Mesendoderm (in vitro differentiated cells): ENCODE results near the gene NSUN5.
"Not testable (repeated sequence)": the region's sequence is repeated elsewhere in the genome, so short reads cannot be mapped to it uniquely, and the experiment has no call there.

Experiments
- DNase-seq: peaks from one replicate; pipeline ENCODE4 v3.0.0; 2013
- H2AK5ac ChIP-seq: 2 replicates; pipeline ENCODE4 v1.6.1; 2013; ENCODE audit warnings: low read length, inconsistent platforms
- H2BK120ac ChIP-seq: 2 replicates; pipeline ENCODE4 v1.6.1; 2013; ENCODE audit warnings: low read depth, mild to moderate bottlenecking, low read length, moderate library complexity, mixed read lengths
- H2BK15ac ChIP-seq: replicated peaks from 2 replicates; pipeline ENCODE4 v1.6.1; 2013; ENCODE audit warnings: low read depth, mild to moderate bottlenecking, moderate library complexity
- H2BK5ac ChIP-seq: 2 replicates; pipeline ENCODE4 v1.6.1; 2013; ENCODE audit warnings: low read length, inconsistent platforms
- H3K18ac ChIP-seq: 2 replicates; pipeline ENCODE4 v1.6.1; 2013; ENCODE audit warnings: mild to moderate bottlenecking, low read length, mixed read lengths
- H3K23ac ChIP-seq: one replicate; pipeline ENCODE4 v1.6.1; 2013; ENCODE audit warnings: low read length
- H3K27ac ChIP-seq: 2 replicates; pipeline ENCODE4 v1.5.1; 2013; ENCODE audit warnings: low read depth, mild to moderate bottlenecking, inconsistent platforms, low read length, moderate library complexity
- H3K27me3 ChIP-seq: 2 replicates; pipeline ENCODE4 v1.6.1; 2013; ENCODE audit warnings: low read length, control low read depth, mild to moderate bottlenecking, inconsistent platforms; ENCODE audit not compliant: insufficient read depth, poor library complexity
- H3K36me3 ChIP-seq: 2 replicates; pipeline ENCODE4 v1.6.1; 2013; ENCODE audit warnings: low read length, inconsistent platforms; ENCODE audit not compliant: control insufficient read depth, insufficient read depth
- H3K4ac ChIP-seq: one replicate; pipeline ENCODE4 v1.6.1; 2013; ENCODE audit warnings: low read depth, mild to moderate bottlenecking, low read length, moderate library complexity
- H3K4me1 ChIP-seq: 2 replicates; pipeline ENCODE4 v1.6.1; 2013; ENCODE audit warnings: low read depth, low read length, inconsistent platforms; ENCODE audit not compliant: control insufficient read depth
- H3K4me2 ChIP-seq: 2 replicates; pipeline ENCODE4 v1.6.1; 2013; ENCODE audit warnings: low read length
- H3K4me3 ChIP-seq: 2 replicates; pipeline ENCODE4 v1.5.1; 2013; ENCODE audit warnings: mild to moderate bottlenecking, low read length
- H3K56ac ChIP-seq: one replicate; pipeline ENCODE4 v1.6.1; 2013; ENCODE audit warnings: low read length
- H3K79me1 ChIP-seq: 2 replicates; pipeline ENCODE4 v1.6.1; 2013; ENCODE audit warnings: low read length, inconsistent platforms
- H3K79me2 ChIP-seq: 2 replicates; pipeline ENCODE4 v1.6.1; 2013; ENCODE audit warnings: mild to moderate bottlenecking, low read length; ENCODE audit not compliant: control insufficient read depth, insufficient read depth
- H3K9ac ChIP-seq: 2 replicates; pipeline ENCODE4 v1.6.1; 2013; ENCODE audit warnings: low read length, inconsistent platforms
- H4K5ac ChIP-seq: one replicate; pipeline ENCODE4 v1.6.1; 2013; ENCODE audit warnings: low read length
- H4K8ac ChIP-seq: one replicate; pipeline ENCODE4 v1.6.1; 2013; ENCODE audit warnings: low read depth, mild to moderate bottlenecking, control low read depth, low read length, moderate library complexity
- WGBS: extraction: QIAGEN DNeasy Blood & Tissue Kit; methylation state at CpG from one replicate; pipeline ENCODE4 v1.1.7; 2013; ENCODE audit warnings: low lambda C conversion rate, missing lambda C conversion rate; ENCODE audit not compliant: insufficient coverage; ENCODE audit errors: extremely low coverage; 5-methylcytosine and 5-hydroxymethylcytosine counted together

Gene NSUN5

GRCh38 chr7:73330772-73331171 lies 22.1 kb upstream of the NSUN5 start:
- Histone ChIP-seq H3K79me2 (no peaks in the 10 kb centered on the region), H2BK5ac (no peak overlapping the region), H4K5ac (no peak overlapping the region), H3K36me3 (no peaks in the 10 kb centered on the region), H3K4ac (no peak overlapping the region), H3K18ac (no peak overlapping the region), H3K4me1 (no peaks in the 10 kb centered on the region), H2BK15ac (no peak overlapping the region), H2AK5ac (no peak overlapping the region), H3K9ac (no peak overlapping the region), H3K27me3 (no peaks in the 10 kb centered on the region), H3K4me2 (no peak overlapping the region), H2BK120ac (no peak overlapping the region), H3K27ac (no peak overlapping the region), H3K4me3 (no peak overlapping the region), H3K23ac (no peak overlapping the region), H3K79me1 (no peaks in the 10 kb centered on the region), H4K8ac (no peak overlapping the region), H3K56ac (no peak overlapping the region)
- DNase-seq: no peak
- WGBS: no CpG with 5 or more reads among the region's 6 CpGs

- WGBS: no CpG with 5 or more reads among the region's 11 CpGs
- no peak overlapping the region for H3K9ac ChIP-seq
These were observed 21.4 kb upstream of the NSUN5 start for GRCh38 chr7:73329861-73330581.

GRCh38 chr7:73328696-73329095 lies 20.1 kb upstream of the NSUN5 start:
- H2BK5ac ChIP-seq: no peak overlapping the region
- WGBS: no CpG with 5 or more reads among the region's 10 CpGs
- H3K18ac ChIP-seq: no peak overlapping the region
- no peaks in the 10 kb centered on the region for H3K4me1 ChIP-seq
- H3K79me2 ChIP-seq: no peaks in the 10 kb centered on the region
- no peaks in the 10 kb centered on the region for H3K79me1 ChIP-seq
- no peak overlapping the region for H2BK120ac ChIP-seq
- no peak overlapping the region for H3K4me2 ChIP-seq
- H4K5ac ChIP-seq: no peak overlapping the region
- H3K23ac ChIP-seq: no peak overlapping the region
- no peak overlapping the region for H3K9ac ChIP-seq
- no peak overlapping the region for H3K4me3 ChIP-seq
- H3K36me3 ChIP-seq: no peaks in the 10 kb centered on the region
- no peaks in the 10 kb centered on the region for H3K27me3 ChIP-seq
- no peak overlapping the region for H3K56ac ChIP-seq
- DNase-seq: no peak
- H3K4ac ChIP-seq: no peak overlapping the region
- no peak overlapping the region for H3K27ac ChIP-seq
- no peak overlapping the region for H2AK5ac ChIP-seq
- H4K8ac ChIP-seq: no peak overlapping the region
- H2BK15ac ChIP-seq: no peak overlapping the region

More at GRCh38 chr7:73329861-73330581, 21.4 kb upstream of the NSUN5 start:
- Histone ChIP-seq H3K4me1 (no peaks in the 10 kb centered on the region), H4K5ac (no peak overlapping the region), H2BK5ac (no peak overlapping the region), H2BK120ac (no peak overlapping the region), H3K18ac (no peak overlapping the region), H3K4me3 (no peak overlapping the region), H3K4ac (no peak overlapping the region), H3K27ac (no peak overlapping the region), H3K56ac (no peak overlapping the region), H2BK15ac (no peak overlapping the region), H3K4me2 (no peak overlapping the region), H3K79me2 (no peaks in the 10 kb centered on the region), H3K79me1 (no peaks in the 10 kb centered on the region), H4K8ac (no peak overlapping the region), H3K23ac (no peak overlapping the region), H3K27me3 (no peaks in the 10 kb centered on the region), H2AK5ac (no peak overlapping the region), H3K36me3 (no peaks in the 10 kb centered on the region)
- DNase-seq: no peak

GRCh38 chr7:73327922-73328321 lies 19.3 kb upstream of the NSUN5 start, which contains the start of the genes FKBP6 and TRIM50:
Gene FKBP6, plus strand, starts transcription at chr7:73328161. Its CDS starts 268 bp downstream, at chr7:73328429.
Gene TRIM50, minus strand, starts transcription at chr7:73328082. Its CDS starts 3,295 bp downstream, at chr7:73324787.
- H3K79me1 ChIP-seq, H4K8ac ChIP-seq, H4K5ac ChIP-seq, H3K4me1 ChIP-seq, H3K18ac ChIP-seq, H2BK120ac ChIP-seq, H3K4me2 ChIP-seq, H2BK5ac ChIP-seq, H3K56ac ChIP-seq, H3K79me2 ChIP-seq, H2AK5ac ChIP-seq, H3K4me3 ChIP-seq, H3K36me3 ChIP-seq, H2BK15ac ChIP-seq, H3K27ac ChIP-seq, H3K27me3 ChIP-seq, H3K9ac ChIP-seq, H3K4ac ChIP-seq, DNase-seq: not testable (repeated sequence)
- peak within 1 kb of the TSS; percentile 66 for H3K23ac ChIP-seq
- WGBS: no CpG with 5 or more reads among the region's 43 CpGs

DNA sequence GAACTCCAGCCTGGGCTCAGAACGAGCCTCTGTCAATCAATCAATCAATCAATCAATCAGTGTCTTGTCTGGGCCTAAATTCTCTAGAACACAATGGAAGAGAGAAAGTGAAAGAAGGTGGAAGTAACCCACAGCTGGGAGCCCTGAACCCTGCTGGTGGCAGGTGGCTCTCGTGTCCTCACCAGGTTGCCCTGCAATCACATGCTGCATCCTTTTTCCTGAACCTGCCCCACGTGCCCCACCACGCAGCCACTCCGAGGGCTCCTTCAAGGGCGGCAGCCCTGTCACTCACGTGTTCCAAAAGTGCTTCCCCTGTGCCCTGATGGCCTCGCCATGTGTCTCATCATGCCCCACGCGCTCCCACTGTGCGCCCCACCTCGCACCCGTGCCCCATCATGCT lies 18.8 kb upstream of the NSUN5 start:
- WGBS: no CpG with 5 or more reads among the region's 13 CpGs
- H2AK5ac ChIP-seq, H2BK120ac ChIP-seq, H2BK5ac ChIP-seq, H3K18ac ChIP-seq, H3K27ac ChIP-seq, H3K4me2 ChIP-seq, H3K56ac ChIP-seq, H3K4me3 ChIP-seq, H3K9ac ChIP-seq, H3K79me2 ChIP-seq, H2BK15ac ChIP-seq, H4K5ac ChIP-seq, H3K36me3 ChIP-seq, H3K23ac ChIP-seq, H4K8ac ChIP-seq, H3K4ac ChIP-seq, H3K79me1 ChIP-seq, H3K4me1 ChIP-seq, H3K27me3 ChIP-seq, DNase-seq: not testable (repeated sequence)

GRCh38 chr7:73325424-73325823 lies 16.8 kb upstream of the NSUN5 start:
- not testable (repeated sequence) for H3K27me3 ChIP-seq, H3K18ac ChIP-seq, H3K23ac ChIP-seq, H3K36me3 ChIP-seq, H4K5ac ChIP-seq, H3K4me3 ChIP-seq, H3K4ac ChIP-seq, H3K9ac ChIP-seq, H2BK120ac ChIP-seq, H3K27ac ChIP-seq, H3K4me2 ChIP-seq, H3K79me1 ChIP-seq, H2BK15ac ChIP-seq, H2AK5ac ChIP-seq, H3K4me1 ChIP-seq, DNase-seq, H3K56ac ChIP-seq, H3K79me2 ChIP-seq, H4K8ac ChIP-seq, H2BK5ac ChIP-seq
- WGBS: no CpG with 5 or more reads among the region's 6 CpGs
